ENCODE results near the gene GART.

GRCh38 chr21:33481314-33481943 lies 60.5 kb downstream of the GART start:
- TF ChIP-seq CTCF (IDR thresholded peaks at IDR 0.05) (no peak), POLR2A (IDR thresholded peaks at IDR 0.05) (no peak)
